Lung (tissue), 12 donors: Measurements from ENCODE around the gene FLYWCH2. TPM values are rescaled to one million over a fixed set of nuclear protein-coding genes. Genes with fewer than 3 reads are reported as not detected.

Experiments used
- ATAC-seq: fragments of 200-7000 bp; cut with Tn5 transposase; one replicate; pipeline ENCODE4 v1.9.1; 2020; ENCODE audit warnings: moderate number of reproducible peaks; ENCODE audit not compliant: insufficient read depth, low FRiP score
- DNase-seq, 3 donors: peaks; one replicate each; pipeline ENCODE4 v3.0.0-alpha.2; 2013 to 2017
- H3K27ac ChIP-seq, 2 donors: one replicate each; pipeline ENCODE4 v1.5.1; 2013; ENCODE audit warnings: mild to moderate bottlenecking in 2 of 2, moderate library complexity in 2 of 2, control low read depth in 1 of 2, inconsistent platforms in 1 of 2, low read depth in 1 of 2, low read length in 1 of 2
- H3K27me3 ChIP-seq, 3 donors: one replicate each; pipeline ENCODE4 v1.5.1; 2013; ENCODE audit warnings: low read length in 2 of 3; ENCODE audit not compliant: control insufficient read depth in 3 of 3, insufficient read depth in 3 of 3
- H3K36me3 ChIP-seq, 4 donors: one replicate each; pipeline ENCODE4 v1.5.1; 2013; ENCODE audit warnings: low read length in 4 of 4, mild to moderate bottlenecking in 1 of 4, moderate library complexity in 1 of 4; ENCODE audit not compliant: control insufficient read depth in 4 of 4, insufficient read depth in 4 of 4
- H3K4me1 ChIP-seq, 5 donors: one replicate each; pipeline ENCODE4 v1.5.1; 2013; ENCODE audit warnings: low read length in 5 of 5, mild to moderate bottlenecking in 2 of 5, moderate library complexity in 1 of 5; ENCODE audit not compliant: control insufficient read depth in 5 of 5, insufficient read depth in 5 of 5
- H3K4me3 ChIP-seq: one replicate; pipeline ENCODE4 v1.5.1; 2013; ENCODE audit warnings: mild to moderate bottlenecking, control low read depth, moderate library complexity
- H3K9ac ChIP-seq, 2 donors: one replicate each; pipeline ENCODE4 v1.5.1; 2013; ENCODE audit warnings: low read length in 2 of 2, control low read depth in 1 of 2; ENCODE audit not compliant: insufficient read depth in 1 of 2
- H3K9me3 ChIP-seq, 4 donors: one replicate each; pipeline ENCODE4 v1.5.1; 2013; ENCODE audit warnings: low read length in 3 of 4, mild to moderate bottlenecking in 1 of 4, moderate library complexity in 1 of 4; ENCODE audit not compliant: control insufficient read depth in 4 of 4, insufficient read depth in 3 of 4
- CTCF ChIP-seq: IDR thresholded peaks from 2 replicates; pipeline ENCODE4 v1.5.1; 2012; ENCODE audit warnings: mild to moderate bottlenecking; ENCODE audit errors: control extremely low read depth, extremely low read depth
- WGBS, 2 donors: extraction: QIAGEN DNeasy Blood & Tissue Kit; methylation state at CpG; one replicate each; pipeline ENCODE4 v1.1.7; 2013; 5-methylcytosine and 5-hydroxymethylcytosine counted together
- polyA plus RNA-seq, 2 donors: library from polyadenylated mRNA; stranded (reverse); fragments of 200-250 nt; gene quantifications; one replicate each; pipeline ENCODE4 v1.2.1, GENCODE V29; 2013
- total RNA-seq, 2 donors: library from RNA; depleted of rRNA in 1 of 2; stranded (reverse); fragments of >200 nt in 1 of 2; gene quantifications; one replicate each; pipeline ENCODE4 v1.2.1, GENCODE V29; 2014 to 2021
- donor health status: control.
- donor health status: control.
- donor health status: Bipolar disorder and iron deficiency.
- donor health status: healthy.
- donor health status: DM: yes; HTN: yes; CAD: no.

Gene FLYWCH2
- total and polyA plus RNA-seq, 4 donors, result 26.7 to 40.6 (median 39.2) TPM

GRCh38 chr16:2860826-2861567 lies 22.0 kb upstream of the FLYWCH2 start:
- ATAC-seq (no peak), DNase-seq (peak in 1 of 3 donors; percentile 21)
- H3K4me3 ChIP-seq, result no peak overlapping the region
- peaks cover 0 to 12% (median 0%) of the 10 kb centered on the region in 4 donors for H3K9me3 ChIP-seq
- H3K36me3 ChIP-seq, result no peaks in the 10 kb centered on the region
- H3K27me3 ChIP-seq, result peaks cover 0 to 19% (median 18%) of the 10 kb centered on the region in 3 donors
- no peak overlapping the region for H3K27ac ChIP-seq
- no peak for TF ChIP-seq CTCF
- no peaks in the 10 kb centered on the region for H3K4me1 ChIP-seq
- no peak overlapping the region for H3K9ac ChIP-seq
- WGBS, 2 donors, result 75 to 76% methylated on average over 8 of the region's 8 CpGs

- H3K4me1 ChIP-seq, result peaks cover 0 to 4% (median 0%) of the 10 kb centered on the region in 5 donors
- no peak for ATAC-seq
- H3K27me3 ChIP-seq, result peaks cover 0 to 19% (median 18%) of the 10 kb centered on the region in 3 donors
- TF ChIP-seq CTCF, result no peak
- whole genome bisulfite sequencing, 2 donors, result 77 to 78% methylated on average over 4 of the region's 4 CpGs
- no peak overlapping the region for H3K27ac ChIP-seq
- no peak for DNase-seq
- H3K36me3 ChIP-seq, result no peaks in the 10 kb centered on the region
- no peak overlapping the region for H3K4me3 ChIP-seq
- H3K9ac ChIP-seq, result no peak overlapping the region
- peaks cover 0 to 6% (median 0%) of the 10 kb centered on the region in 4 donors for H3K9me3 ChIP-seq
These were observed 17.4 kb upstream of the FLYWCH2 start for GRCh38 chr16:2865651-2866050.

GRCh38 chr16:2866431-2866830 lies 16.6 kb upstream of the FLYWCH2 start:
- DNase-seq (no peak), ATAC-seq (no peak)
- WGBS, 2 donors, result 60 to 89% methylated on average over 4 of the region's 4 CpGs
- Histone ChIP-seq H3K4me1 (peaks cover 0 to 4% (median 0%) of the 10 kb centered on the region in 5 donors), H3K27ac (no peak overlapping the region), H3K9me3 (no peaks in the 10 kb centered on the region), H3K4me3 (no peak overlapping the region), H3K9ac (no peak overlapping the region), H3K36me3 (no peaks in the 10 kb centered on the region), H3K27me3 (peaks cover 0 to 23% (median 19%) of the 10 kb centered on the region in 3 donors)
- no peak for TF ChIP-seq CTCF
